GOT3 (cell line): ENCODE results near the gene ZIC4.

Source experiments
- DNase-seq: peaks from one replicate; lab custom pipeline; 2025; ENCODE audit warnings: mixed read lengths; lab: John Stamatoyannopoulos, UW

The ZIC4 gene

DNA sequence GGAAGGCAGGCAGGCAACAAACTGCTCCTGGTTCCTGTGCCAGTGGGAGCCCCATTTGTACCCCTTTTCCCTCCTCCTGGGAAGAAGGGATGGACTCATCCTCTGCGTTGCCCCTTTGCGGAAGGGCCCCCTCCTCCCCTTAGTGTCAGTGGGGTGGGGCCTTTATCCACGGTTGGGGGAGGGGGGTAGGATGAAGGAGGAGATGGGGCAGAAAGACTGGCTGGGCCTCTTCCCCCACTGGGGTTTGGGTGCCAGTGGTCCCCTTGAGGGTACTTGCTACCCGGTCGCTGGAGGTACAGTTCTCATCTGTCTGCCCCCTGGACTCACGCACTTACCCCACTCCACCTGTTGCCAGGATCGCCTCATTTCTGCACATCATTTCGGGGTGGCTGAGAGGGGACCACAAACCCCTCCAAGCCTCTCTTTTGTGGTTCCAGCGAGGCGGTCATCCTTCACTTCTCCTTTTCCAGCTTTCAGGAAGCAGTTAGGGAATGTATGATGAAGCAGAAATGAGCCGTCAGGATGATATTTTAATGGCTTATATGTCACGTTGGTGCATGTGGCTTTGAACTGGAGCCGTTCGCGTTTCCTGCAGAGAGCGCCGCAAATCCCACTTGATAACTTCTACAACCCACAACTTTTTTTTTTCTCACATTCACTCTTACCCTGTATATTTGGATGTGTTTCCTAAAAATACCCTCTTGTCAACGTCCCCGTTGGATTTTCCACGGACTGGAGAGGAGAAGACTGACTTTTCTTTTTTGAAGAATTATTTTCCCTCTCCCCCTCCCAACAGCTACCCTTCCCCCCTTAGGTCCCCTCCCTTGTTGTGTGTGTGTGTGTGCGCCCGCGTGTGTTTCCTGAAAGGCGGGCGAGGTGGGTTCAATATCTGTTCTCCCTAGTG is at the start of gene ZIC4:
Gene ZIC4 (minus strand): TSS at position 516 of the 904 bp plus-strand sequence. CDS start 3,746 bp downstream, outside the sequence.
- DNase-seq: no peak

DNA sequence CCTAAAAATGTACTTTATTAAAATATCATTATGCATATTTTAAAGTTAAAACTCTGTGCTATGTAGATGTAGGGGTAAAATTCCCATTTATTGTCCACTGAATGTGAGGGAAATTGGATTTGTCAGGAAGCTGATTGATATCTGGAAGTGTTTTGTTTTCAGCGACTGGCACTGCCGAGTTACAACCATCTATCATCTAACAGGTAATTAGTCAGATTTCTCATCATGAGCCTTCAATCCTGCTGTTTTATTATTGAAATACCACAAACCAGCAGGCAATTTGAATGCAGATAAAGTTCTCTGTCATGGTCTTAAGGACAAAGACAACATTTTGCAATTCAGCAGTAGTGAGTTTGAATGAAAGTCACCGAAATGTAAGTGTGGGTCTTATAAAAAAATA is 43.3 kb upstream of the ZIC4 start:
- no peak for DNase-seq

DNA sequence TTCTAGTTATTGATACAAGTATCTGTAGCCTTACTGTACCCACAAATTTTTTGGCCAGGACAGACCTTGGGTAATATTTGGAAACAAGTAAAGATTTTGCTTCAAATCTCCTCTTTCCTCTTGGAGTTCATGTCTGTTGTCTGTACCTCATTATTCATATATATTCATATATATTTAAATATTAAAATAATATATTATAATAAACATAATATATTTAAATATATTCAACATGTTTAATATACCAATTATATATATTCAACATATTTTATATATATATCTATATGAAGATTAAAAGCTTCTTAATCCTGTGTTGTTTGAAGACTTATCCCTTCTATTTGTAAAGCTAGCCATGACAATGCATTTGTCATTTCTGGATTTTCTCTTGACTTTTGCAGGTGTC is 40.9 kb upstream of the ZIC4 start:
- no peak for DNase-seq

DNA sequence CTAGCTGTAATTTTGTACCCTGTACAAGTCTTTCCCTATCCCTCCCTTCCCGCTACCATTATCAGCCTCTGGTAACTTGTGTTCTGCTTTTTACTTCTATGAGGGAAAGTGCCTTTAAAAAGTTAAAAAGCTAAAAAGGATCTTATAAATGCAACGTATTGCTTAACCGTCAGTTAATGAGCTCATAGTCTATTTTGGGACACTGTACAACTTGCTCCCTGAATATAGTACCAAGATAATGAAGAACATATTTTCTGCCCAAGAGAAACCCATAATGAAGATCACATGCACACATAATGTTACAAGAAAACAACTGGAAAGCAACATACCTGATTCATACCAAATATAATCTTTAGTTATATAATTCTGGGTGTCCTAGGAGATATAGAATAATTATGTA is 25.4 kb upstream of the ZIC4 start:
- DNase-seq: no peak

DNA sequence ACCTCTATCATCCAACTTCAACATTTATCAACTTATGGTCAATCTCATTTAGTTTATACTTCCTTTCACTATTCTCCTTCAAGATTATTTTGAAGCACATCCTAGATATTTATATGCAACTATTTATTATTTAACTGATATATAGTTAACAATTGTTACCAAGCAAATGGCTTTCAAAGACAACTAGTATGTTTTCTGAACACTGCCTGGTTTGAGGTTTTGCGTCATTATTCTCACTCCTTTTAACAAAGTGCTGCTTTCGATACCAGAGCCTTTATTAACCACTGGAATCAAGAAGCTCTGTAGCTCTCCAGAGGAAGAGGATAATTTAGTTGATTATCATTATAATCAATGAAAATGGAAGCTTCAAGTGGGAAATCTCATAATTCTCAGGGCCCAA is 22.4 kb upstream of the ZIC4 start:
- no peak for DNase-seq

DNA sequence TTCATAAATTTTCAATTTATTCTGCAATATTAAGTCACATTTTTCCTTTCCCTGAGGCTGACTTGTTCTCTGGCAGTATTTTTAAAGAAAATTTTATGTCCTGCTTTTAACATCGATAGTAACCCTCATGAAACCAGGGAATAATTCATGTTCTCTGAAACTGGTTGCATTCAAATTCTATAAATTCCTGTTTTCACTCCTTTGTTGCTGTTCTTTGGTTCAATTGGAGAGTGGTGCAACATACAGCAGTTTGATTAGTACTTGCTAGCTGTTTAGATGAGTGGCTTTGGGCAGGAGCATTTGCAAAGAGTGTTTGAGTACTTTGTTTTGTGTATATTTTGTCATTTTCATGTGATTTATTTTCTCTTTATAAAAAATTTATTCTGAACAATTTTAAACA is 22.0 kb upstream of the ZIC4 start:
- DNase-seq: no peak

DNA sequence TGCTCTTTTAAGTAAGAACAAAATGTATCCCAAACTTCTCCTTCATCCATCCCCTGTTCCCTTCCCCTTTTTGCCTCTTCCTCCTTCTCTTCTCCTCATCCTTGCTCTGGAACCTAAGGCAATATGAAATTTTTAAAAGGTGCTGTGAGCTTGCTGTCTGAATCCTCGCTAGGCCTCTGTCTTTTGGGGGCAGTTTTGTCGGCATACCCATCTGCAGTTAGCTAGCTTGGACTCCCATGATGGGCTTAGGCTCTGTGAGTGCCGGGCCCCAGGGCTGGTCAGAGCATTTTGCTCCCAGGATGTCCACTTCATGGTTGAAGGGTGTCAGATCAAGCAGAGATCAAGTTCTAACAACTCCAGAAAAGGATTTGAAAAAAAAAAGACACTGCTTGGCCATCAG is 21.4 kb upstream of the ZIC4 start:
- no peak for DNase-seq

DNA sequence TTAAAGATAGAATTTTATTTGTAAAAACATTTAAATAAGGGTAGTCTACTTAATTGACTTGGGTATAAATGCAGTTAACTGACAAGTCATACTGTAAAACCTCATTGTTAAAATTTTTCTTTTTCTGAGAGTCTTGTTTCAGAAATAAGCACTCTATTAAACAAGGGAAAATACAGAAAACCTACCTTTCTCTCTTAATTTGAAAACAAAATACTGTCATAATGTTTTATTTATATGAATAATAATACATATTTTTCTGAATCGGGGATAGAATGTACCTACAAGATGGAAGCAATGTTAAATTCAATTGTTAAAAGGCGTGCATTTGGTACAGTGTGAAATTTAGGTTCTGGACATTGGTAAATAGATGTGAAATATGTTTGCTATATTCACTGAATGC is 20.6 kb upstream of the ZIC4 start:
- no peak for DNase-seq

DNA sequence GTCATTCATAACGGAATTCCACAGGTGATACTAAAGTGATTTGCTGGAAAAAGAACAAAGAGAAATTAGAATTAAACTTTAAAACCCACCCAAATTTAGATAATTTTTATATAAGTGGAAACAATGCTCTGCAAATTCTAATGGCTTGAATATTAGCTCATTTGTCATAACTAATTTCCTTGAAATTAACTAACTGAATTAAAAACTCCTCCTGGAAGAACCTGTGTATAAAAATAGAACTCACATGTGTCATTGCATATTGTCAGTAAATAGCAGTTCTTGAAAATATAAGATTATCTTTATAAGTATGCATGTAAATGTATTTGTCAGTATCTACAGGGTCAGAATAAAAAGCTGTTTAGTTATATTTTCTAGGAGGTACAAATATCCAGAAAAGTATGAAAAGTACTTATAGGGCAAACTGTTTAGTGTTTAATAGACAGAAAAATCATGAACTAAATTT is 19.1 kb upstream of the ZIC4 start:
- DNase-seq: no peak

DNA sequence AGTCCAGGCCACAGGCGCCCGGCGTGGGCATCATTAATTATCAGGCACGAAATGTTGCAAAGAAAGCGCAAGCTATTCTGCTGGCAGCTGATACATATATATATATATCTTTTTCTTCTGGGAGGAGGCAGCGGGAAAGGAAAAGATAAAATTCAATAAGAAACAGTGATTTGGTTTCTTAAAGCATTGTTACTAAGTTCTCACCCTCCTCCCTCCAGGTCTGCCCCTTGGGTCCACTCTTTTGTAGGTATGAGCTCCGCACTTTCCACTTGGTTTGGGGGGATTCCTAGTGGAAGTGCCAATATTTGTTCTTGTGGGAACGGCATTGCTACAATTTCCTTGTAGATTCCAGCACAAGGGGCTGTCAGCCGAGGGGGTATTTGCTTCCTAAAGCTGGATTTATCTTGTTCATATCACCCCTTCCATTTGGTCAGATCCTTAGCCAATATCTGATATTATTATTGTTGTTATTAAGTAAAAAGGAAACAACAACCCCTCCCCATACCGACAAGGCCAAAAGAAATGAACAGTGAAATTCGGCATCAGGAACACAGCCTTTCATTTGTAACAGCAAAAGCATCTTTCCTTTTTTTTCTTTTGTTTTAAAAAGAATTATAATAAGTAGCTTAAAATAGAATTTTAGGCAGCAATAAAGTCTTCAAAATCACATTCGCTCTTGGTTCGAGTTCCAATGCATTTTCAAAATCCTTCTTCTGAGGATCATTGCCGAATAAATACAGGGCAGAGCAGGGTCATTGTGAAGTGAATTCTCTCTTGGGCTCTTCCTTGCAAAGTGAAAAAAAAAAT is 18.4 kb upstream of the ZIC4 start:
- DNase-seq: no peak

DNA sequence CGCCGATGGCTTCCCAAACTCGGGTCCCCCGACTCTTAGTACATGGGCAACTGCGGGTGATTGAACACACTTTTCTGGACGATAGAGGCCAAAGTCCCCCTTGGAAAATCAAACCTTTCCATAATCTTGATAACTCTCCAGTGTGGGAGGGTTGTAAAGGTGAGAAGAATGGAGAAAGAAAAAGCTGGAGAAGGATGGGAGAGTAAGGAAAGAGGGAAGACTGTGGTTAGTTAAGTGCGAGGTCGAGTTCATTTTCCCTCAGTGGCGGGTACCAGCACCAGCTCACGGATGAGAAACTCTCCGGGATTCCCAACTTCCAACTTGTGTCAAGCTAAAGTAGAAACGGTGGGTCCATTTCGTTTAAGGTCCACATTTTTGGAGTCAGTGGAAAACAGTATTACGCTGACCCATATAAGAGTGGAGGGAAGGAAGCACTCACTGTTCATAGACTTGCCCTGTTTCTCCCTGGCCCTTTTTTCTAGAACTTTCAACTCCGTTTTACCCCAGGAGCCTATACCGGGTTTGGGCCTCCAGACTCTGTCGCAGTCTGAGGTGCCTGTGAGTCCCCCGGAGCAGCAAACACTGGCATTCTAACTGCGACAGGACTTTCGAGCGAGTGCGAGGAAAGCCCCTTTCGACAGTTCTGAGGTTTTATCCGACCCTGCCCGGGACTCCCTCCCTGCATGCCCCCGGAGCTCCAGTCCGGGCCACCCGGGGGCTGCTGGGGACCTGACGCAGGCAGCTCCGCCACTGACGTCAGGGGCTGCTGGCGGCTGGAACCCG is 17.6 kb upstream of the ZIC4 start:
- DNase-seq: no peak

DNA sequence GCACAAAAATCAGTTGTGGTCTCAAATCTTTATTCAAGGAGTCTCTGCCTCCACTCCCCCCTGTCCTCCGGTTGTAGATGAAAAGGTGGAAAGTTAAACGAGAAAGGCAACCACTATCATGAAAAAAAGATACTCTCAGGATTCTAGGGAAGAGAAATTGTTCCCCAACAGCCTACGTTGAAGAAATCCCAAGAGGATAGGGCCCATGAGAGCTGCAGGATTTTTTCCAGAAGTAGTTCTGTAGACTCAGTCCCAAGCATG is 17.1 kb upstream of the ZIC4 start:
- no peak for DNase-seq

DNA sequence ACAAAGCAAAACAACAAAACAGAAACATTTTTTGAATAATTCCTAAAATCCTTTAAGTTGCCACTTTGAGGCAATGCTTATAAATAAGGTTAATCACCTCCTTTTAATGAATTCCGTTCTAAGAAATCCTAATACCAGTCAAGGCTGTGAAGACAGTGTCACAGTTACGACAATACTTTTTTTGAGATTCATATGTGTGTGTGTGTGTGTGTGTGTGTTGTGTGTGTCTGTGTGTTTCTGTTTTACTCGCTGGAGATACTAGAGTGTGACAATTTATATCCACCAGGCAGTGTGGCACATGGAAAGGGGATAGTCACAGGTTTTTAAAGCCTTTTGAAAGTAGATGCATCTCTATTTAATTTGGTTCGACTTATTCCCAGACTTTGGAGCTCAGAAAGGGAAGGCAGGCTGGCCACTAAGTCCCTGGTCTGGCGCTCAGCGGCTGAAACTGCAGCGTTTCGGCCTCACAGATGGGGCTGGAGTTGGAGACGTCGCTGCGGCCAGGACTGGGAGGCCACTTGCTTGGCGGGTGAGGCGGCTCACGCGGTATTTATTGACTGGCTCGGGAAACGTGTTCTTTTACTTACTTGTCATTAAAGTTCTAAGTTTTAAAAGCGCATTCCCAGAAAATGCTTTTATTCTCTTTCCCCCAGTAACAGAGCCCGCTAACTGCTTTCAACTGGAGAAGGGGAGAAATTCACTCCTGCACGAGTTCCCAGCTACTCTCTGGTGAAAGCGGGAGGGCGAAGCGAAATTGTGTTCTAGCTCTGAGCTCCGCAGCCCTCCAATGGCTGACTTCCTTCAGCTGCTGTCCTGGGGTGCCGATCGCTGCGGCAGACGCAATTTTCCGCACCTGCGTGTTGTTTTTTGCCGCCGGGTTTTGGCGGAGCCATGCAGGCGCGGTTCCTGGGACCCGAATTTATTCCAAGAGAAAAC is 16.5 kb upstream of the ZIC4 start:
- no peak for DNase-seq

DNA sequence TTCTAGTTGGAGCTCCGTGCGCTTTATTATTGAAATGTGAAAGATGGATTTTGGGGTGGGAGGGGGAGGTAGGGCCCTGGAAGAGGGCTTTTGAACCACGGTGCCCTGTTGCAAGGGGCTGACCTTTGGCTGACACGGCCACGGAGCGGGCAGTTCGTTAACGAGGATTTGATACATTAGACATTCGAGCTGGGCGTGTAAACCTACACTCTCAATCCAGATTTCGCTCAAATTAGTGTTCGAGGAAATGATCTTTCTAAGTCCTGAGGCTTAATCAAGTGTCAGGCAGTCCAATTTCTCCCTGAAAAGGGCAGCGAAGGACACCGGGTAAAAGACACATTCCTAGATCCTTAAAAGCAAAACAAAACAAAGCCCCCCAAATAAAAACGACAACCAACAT is 15.9 kb upstream of the ZIC4 start:
- no peak for DNase-seq

DNA sequence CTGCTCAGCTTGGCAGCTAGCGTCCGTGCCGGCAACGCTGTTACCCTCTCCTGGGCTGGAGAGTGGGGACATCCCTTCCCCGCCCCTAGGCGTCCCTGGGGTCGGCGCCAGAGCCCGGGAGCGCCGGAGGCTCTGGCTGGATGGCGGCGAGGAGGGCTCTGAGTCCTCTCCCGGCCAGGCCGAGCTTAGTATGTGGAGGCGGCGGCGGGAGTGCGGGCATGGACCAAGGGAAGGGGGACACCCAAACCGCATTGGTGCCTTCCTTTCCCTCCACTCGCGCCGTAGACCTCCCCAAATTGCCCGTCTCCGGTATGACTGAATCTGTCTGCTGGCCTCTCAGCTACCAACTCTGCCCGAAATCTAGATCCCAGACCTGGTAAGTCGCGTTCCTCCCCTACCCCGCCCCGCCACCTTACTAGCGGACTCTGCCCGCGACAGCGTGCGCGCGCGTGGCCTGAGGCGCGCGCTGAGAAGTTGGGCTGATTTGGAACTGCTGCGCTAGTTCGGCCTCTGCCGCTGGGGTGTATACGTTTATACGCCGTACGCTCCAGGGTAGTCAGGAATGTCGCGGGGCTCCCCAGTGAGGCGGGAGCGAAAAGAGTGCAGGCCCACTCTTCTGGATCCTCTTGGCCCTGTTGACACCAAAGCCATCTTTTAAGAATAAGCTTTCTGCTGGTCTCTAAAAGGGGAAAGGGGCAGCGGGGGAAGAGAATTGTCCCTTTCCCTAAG is 15.0 kb upstream of the ZIC4 start:
- DNase-seq: no peak

DNA sequence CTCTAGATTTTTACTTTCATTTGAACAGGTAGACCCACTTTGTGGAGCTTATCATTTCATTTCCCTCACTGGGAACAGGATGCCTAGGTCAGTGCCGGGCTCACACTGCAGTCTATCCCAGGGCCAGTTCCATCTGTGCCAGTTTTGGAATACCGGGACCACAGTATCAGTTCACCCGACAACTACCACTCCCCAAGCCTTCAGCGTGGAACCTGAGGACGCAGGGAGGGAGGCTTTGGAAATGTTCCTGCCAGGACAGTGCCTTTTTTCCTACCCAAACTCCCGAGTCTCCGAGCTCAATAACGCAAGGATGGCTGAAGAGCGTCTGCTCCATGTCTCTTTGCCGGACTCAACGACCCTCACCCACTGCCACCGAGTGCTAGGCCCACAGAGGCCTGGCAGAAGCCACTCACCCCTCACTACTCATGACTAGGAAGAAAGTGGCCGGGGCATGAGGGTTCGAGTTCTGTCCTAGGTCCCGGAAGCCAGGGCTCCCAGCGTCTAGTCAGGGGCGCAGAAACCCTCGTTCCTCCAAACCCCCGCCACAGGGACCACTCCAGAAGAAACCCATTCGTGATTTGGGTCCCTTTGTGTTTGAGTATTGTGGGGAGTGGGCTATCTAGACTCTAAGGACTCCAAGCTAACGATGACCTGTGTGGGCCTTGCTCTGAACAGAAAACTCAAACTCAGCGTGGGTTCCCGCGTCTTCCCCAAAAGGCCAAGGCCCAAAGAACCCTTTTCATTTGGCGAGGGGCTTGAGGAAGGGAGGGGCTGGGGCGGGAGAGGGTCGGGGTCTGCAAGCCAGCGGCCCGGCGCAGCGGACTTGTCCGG is 14.2 kb upstream of the ZIC4 start:
- no peak for DNase-seq

DNA sequence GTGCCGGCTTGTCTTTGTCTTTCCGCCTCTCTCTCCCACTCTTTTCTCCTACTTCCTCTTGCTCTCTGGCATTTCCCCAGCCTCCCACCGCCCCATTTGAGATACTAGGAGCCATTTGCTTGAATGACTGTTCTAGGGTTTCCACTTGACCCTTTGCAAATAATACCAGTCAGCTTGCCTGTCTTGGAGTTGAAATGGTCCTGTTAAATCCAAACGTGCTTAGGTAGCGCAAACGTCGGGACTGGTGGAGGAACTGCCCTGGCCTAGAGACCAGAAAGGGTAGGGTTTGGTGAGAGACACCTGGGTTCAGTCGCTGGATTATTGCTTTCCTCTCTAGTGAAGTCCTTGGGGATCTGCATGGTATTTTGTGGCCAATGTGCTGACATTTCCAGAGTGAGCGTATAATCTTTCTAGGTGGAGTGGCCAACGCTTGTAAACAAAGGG is 13.5 kb upstream of the ZIC4 start:
- no peak for DNase-seq

DNA sequence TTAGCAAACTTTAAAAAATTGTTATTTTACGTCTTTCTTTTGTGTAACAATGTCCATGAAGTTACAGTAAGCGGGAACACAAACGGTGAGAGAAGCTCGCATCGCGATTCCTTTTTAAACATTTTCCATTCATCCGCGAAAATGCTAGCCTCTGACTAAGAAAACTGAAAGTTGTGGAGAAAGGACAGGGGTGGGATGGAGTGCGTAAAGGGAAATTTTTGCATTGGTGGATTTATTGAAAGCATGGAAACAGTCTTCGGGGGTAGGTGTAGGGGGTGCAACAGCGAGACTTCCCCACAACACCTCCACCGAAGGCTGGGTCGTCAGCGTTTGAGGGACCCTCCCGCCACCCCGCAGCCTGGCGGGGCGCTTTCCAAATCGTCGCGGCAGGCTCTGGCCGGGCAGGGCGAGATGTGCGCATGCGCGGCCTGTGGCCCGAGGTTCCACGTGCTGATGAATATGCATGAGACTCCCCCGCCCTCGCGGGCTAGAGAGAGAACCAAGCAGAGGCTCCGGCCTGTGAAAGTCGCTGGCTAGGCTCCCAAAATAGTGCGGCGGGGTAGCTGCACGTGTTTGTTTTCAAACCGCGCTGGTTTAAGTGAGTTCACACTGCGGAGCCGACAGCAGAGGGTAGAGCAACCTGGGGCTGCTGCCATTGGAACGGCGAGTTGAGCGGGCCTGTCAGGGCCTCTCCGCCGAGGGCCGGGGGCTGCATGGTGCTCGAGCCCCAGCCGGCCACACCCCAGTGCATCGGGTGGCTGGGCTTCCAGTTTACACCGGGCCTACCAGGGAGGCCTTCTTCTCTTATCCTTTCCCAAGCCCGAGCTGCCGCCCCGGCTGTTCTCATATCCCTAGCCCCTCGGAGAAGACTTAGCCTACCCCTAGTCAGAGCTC is 12.7 kb upstream of the ZIC4 start:
- no peak for DNase-seq

DNA sequence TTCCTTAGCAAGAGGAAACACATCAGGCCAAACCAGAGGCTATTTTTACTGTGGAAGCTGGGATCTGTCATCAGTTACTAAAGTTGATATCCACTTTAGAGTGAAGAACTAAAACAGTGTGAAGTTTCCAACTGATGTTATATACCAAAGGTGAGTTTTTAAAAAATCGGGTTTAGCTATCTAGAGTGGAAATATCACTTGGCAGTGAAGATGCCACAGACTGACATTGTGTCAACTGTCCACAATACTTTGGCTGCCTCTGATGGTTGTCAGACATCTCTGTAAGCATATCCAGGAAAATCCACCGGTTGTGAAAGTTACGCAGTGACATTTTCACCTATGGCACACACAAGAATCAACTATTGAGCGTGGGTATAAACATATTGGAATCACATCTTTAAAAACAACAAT is 12.0 kb upstream of the ZIC4 start:
- no peak for DNase-seq
